GM18951 (cell line): ENCODE measurements around the gene RBM33.

Experiments
- POLR2A ChIP-seq: IDR thresholded peaks from 4 replicates; pipeline ENCODE4 v1.6.1; 2011; ENCODE audit warnings: mild to moderate bottlenecking; ENCODE audit not compliant: insufficient read length, insufficient read depth; ENCODE audit errors: extremely low read depth
- in situ Hi-C: fragments of 300-500 bp; cut with MboI; formaldehyde crosslinking; loops from one replicate; pipeline ENCODE4 v1.12.0; 2022; ENCODE audit warnings: low sequenced_read_pairs, mixed read lengths, inconsistent platforms; ENCODE audit not compliant: unreplicated experiment

RBM33 gene

GRCh38 chr7:155762655-155763054 lies 118.2 kb downstream of the RBM33 start:
- in situ Hi-C loops = no loop called here
- no peak for TF ChIP-seq POLR2A

DNA sequence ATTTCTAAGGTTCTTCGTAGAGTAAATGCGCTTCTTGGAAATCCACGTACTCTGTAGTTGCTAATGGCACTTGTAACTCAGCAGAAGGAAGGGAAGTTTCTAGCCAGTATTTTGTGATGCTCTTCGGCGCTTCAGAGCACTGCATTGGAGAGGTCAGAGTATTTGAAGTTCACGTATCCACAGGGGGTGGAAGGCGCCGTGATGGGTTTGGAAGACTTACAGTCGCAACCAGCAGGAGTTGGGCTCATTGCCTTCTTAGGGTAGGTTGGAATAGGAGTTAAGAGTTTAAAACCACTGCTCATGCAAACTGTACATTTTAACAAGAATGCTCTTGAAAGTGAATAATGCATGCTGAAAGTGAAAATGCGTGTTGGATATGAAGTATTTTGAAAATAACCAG lies 118.7 kb downstream of the RBM33 start:
- TF ChIP-seq POLR2A = no peak
- in situ Hi-C loops = no loop called here

GRCh38 chr7:155763691-155764437 lies 119.4 kb downstream of the RBM33 start:
- TF ChIP-seq POLR2A = peak; percentile 13
- in situ Hi-C loops = no loop called here

DNA sequence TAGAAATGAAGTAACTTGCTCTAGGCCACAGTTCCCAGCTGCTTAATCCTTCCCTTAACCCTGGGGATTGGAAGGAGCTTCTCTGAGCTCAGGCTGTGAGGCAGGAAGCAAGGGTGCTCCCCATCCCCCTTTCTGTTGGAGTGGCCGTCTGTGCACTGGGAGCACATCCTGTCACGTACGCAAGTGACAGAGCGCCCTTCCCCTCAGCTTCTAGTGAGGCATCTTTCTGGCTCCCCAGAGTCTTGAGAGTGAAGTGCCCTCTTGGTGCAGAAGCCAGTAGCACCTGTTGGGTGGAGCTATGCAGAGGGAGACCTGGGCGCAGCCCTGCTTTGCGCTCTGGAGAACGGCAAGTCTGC lies 120.0 kb downstream of the RBM33 start:
- in situ Hi-C loops = no loop called here

DNA sequence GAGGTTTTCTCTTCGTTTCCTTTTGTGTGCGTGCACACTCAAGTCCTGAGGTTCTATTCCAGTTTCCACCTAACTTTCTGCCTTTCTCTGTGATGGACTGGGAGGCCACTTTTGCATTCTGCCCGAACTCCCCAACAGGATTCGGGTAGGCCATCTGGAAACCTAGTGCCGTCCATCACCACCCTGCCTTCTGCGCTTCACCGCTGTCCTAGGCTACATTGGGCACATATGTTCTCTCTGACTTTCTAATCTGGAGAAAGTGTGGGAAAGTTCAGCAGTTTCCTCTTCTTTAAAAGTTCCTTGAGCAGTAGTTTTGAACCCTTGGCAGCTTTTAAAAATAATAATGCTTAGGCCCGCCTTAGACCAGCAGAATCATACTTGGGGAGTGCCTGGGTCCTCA lies 121.0 kb downstream of the RBM33 start:
- in situ Hi-C loops = loop anchor here (5.0 kb wide), 1 partner anchor 168 kb away; no protein-coding TSS in a partner anchor
- TF ChIP-seq POLR2A = no peak

More for the DNA sequence above, 120.0 kb downstream of the RBM33 start:
- TF ChIP-seq POLR2A = peak; percentile 22

DNA sequence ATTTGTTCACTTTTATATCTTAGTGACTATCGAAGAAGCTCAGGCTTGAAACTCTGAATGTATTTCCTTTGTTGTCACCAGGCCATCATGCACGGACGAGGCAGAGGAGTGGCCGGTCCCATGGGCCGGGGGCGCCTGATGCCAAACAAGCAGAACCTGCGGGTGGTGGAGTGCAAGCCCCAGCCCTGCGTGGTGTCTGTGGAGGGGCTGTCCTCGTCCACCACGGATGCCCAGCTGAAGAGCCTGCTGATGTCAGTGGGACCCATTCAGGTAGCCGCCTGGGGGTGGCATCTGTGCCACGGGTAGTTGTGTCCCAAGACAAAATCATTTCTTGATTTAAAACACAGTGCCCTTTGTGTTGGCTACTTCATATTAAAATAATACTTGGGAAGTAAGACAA lies 121.9 kb downstream of the RBM33 start:
- in situ Hi-C loops = loop anchor here (5.0 kb wide), 1 partner anchor 169 kb away; no protein-coding TSS in a partner anchor
- no peak for TF ChIP-seq POLR2A

DNA sequence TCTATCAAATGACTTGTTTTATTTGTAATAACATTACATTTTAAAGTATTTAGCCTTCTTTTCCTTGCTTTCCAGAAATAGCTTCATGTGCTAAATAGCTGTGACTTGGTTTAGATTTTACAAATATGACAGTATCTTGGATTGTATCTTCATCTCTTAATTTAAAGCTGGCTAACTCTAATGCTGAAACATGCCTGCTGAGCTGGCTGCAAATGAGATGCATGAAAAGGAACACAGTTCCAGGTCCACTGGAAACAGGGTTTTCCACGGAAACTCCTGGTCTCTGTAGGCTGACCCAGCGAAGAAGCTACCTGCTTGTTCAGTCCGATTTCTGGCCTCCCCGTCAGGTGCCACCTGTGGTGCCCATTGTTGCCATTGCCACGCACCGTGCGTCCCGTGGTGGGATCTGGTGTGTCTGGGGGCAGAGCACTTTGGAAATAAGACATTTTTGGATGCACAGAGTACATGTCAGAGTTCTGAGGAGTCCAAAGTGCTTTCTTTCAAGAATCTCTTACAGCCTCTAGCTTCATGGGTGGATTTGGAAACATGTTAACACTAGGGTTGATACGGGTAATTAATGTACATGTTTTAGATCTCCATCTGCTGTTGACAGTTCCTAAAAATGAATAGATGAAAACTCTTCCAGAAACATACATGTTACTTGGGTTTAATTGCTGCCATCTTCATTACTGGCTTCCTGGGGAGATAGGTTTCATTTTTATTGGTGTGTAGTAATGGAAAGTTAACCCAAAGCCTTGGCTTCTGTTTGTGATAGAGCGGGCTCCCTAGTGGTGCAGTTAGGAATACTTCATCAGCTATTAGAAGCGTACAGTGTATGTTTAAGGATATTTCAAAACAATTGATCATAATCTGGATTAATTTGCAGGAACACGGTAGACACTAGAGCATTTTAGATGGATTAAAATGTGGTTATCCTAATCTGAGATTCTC lies 122.8 kb downstream of the RBM33 start:
- in situ Hi-C loops = loop anchor here (5.0 kb wide), 1 partner anchor 170 kb away; no protein-coding TSS in a partner anchor
- no peak for TF ChIP-seq POLR2A

- in situ Hi-C loops = loop anchor here (5.0 kb wide), 1 partner anchor 172 kb away; no protein-coding TSS in a partner anchor
- TF ChIP-seq POLR2A = no peak
Observed at GRCh38 chr7:155769701-155770100, 125.2 kb downstream of the RBM33 start.

DNA sequence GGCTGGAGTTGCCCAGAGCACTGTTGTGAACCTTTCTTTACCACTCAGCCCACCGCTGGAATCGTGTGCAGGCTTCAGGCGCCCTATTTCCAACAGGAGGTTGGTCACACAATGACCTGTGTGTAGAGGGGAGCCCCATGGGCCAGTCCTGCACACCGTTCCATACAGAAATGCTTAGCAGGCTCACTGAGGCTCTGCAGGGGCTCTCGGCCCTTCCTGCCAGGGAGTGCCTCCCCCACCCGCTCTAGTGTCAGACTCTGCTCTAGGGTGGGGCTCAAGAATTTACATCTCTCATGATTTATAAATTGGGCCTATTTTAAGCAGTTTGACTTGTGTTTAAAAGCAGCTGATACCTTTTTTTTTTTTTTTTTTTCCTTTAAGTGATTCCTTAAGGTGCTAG lies 125.8 kb downstream of the RBM33 start:
- in situ Hi-C loops = no loop called here
- no peak for TF ChIP-seq POLR2A

- in situ Hi-C loops = no loop called here
- TF ChIP-seq POLR2A = no peak
Observed at GRCh38 chr7:155773531-155773930, 129.1 kb downstream of the RBM33 start.

- no peak for TF ChIP-seq POLR2A
- in situ Hi-C loops = no loop called here
Observed at GRCh38 chr7:155774947-155775346, 130.5 kb downstream of the RBM33 start.

DNA sequence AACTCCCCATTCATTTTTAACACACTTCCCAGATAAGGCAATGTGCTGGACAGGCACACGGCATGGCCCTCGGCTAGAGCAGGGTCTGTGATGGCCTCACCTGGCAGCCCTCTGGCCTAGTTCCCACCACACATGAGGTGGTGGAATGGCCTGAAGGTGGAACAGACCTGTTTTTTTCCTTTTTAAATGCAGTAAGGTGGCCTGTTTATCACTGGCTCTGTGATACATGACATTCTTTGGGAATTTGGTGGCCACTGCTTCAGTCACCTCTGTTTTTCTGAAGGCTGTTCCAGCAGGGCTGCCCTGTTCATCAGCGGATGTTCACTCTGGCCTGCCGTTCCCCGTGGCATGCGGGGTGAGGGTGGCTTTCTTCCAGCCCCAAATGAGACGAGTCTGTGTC lies 131.2 kb downstream of the RBM33 start:
- in situ Hi-C loops = no loop called here

GRCh38 chr7:155776606-155777005 lies 132.1 kb downstream of the RBM33 start:
- no peak for TF ChIP-seq POLR2A
- in situ Hi-C loops = no loop called here

More for the DNA sequence above, 131.2 kb downstream of the RBM33 start:
- TF ChIP-seq POLR2A = no peak
